GOT3 (cell line): ENCODE results near the gene STK35.
"Not testable (repeated sequence)": the region's sequence is repeated elsewhere in the genome, so short reads cannot be mapped to it uniquely, and the experiment has no call there.

Source experiments
- DNase-seq: peaks from one replicate; lab custom pipeline; 2025; ENCODE audit warnings: mixed read lengths; lab: John Stamatoyannopoulos, UW

The STK35 gene

DNA sequence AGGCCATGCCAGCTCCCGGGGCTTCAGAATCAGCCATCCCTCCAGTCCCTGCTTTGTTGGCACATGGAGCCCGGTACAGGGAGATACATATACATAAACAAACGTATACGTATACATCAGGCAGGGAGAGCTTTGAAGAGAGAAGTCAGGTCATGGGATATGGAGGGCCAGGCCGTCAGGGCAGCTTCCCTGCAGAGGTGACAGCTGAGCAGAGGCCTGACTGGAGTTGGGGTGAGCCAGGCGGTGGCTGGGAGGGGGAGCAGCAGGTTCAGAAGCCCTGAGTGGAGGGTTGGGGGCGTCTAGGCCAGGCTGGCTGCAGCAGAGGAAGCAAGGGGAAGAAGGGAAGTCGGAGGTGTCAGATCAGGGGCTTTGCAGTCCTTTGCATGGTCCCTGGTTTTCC is 61.7 kb downstream of the STK35 start:
- no peak for DNase-seq

DNA sequence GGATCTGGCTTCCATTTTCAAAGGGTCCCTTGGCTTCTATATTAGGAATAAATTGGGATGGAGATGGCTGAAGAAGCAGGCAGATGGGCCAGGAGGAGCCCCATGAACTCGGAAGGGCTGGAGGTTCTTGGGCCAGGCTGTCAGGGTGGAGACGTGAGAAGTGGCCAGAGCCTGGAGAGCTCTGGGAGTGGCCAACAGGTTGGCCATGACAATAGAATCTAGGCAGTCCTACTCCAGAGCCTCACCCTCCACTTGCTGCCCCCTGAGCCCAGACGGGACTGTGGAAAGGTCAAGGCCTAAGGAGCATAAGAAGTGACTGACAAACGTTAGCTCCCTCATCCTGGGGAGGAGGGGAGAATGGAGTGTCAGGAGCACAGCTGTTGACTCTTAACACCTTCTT is 62.1 kb downstream of the STK35 start:
- no peak for DNase-seq

DNA sequence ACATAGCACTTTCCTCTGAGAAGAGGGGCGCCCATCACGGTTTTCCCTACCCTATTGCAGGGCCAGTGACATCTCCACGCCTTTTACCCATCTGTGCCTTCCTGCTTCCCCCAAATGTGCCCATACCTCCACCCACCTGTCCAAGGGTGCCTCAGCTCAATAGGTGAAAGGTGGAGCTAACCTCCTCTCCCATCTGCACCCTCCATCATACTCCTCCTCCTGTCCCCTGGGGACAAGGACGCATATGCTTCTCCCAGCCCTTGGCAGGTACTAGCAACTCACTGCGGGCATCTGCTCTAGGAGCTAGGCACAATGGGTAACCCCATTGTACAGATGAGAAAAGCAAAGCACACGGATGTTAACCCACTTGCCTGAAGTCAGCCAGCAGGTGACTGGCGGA is 62.8 kb downstream of the STK35 start:
- DNase-seq: no peak

DNA sequence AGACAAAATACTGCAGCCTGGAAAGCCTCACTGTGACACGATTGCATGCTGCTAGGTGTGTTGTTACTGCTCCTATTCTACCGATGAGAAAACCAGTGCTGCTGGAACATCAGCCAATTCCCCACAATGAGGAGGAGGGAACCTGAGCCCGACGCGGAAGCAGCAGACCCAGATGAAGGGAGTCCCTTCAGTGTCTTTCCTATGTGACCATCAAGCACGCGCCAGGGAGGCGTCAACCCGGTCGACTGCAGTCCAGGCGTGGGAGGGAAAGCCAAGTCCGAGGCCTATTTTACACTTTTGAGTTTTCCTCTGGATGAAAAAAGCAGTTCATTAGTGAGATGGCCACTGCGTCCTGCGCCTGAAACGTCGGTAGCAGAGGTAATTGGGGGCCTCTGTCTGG is 63.3 kb downstream of the STK35 start:
- DNase-seq: no peak

DNA sequence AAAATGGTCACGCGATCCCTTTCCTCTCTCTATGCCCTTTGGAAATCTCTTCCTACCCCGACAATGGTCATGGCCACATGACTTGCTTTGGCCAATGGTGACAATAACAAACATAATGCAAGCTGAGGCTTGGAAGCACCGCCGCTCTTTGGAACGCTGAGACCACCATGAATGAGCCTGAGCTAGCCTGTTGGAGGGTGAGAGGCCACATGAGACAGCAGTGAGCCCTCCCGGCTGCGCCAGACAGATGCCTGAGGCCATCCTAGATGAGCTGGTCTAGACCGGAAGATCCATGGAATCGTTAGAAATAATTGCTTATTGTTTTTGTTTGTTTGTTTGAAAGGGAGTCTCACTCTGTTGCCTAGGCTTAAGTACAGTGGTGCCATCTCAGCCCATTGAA is 64.2 kb downstream of the STK35 start:
- DNase-seq: no peak

DNA sequence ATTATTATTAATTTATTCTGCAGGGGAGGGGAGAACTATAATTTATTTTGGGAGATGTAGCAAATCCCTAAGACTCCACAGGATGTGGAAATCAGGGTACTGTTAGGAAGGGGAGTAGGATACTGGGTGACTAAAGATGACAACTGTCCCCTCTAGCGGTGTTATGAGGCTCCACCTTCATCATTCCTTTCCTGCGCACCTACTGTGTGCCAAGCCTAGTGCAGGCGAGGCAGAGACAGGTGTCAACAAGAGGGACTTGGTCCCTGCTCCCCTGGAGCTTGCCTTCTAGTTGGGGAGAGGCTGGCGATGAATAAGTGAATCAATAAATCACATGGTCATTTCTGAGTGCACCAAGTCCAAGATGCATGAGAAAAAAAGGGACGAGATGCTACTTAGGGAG is 65.5 kb downstream of the STK35 start:
- DNase-seq: no peak

DNA sequence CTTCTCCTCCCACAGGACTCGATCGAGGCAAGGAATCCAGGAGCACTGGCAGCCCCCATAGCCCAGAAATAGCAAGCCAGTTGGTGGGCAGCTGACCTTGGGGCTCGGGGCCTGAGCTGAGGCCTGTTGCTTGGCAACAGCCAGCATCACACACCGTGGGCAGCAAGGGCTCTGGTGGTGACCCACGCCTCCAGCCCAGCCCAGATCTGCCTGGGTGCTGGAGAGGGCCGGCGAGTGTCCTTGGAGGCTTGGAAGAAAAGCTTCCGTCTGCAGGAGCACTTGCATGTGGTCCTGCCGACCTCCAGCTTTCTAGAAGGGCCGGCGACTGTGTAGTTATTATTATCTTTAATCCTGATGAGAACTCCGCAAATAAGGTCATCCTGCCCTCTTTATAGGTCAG is 67.3 kb downstream of the STK35 start:
- DNase-seq: no peak

DNA sequence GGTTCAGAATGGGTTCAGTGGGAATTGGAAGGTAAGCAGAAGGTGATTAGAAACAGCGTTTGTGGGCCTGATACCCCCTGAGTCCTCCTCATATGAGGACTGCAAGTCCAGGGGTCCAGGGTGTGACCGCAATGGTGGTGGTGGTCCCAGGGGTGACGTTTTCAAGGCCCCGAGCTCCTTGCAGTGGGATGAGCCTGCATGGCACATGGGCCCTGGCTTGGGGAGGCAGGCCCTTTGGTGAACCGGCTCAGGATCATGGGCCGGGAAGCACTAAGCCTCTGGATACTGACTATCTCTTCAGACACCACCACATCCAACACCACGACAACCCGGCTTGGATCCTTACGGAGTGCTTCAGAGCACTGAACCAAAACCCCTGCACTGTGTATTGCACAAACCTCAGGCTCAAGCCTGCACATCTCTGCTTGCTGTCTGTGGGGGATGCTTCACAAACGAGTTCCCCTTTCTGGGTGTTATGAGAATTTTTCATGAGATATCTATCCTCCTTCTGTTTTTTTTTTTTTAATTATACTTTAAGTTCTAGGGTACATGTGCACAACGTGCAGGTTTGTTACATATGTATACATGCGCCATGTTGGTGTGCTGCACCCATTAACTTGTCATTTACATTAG is 67.9 kb downstream of the STK35 start:
- DNase-seq: no peak

DNA sequence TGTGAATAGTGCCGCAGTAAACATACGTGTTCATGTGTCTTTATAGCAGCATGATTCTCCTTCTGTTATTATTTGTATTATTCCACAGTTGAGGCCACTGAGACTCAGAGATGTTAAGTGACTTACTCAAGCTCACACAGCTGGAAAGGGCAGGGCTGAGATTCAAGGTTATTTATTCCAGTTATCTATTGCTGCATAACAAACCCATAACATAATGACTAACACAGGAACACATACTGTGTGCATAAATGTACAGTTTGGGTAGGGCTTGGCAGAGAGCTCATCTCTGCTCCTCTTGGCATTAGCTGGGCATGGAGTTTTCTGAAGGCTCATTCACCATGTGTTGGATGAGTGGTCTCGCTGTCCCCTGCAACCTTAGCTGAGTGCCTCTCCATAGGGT is 68.8 kb downstream of the STK35 start:
- no peak for DNase-seq

DNA sequence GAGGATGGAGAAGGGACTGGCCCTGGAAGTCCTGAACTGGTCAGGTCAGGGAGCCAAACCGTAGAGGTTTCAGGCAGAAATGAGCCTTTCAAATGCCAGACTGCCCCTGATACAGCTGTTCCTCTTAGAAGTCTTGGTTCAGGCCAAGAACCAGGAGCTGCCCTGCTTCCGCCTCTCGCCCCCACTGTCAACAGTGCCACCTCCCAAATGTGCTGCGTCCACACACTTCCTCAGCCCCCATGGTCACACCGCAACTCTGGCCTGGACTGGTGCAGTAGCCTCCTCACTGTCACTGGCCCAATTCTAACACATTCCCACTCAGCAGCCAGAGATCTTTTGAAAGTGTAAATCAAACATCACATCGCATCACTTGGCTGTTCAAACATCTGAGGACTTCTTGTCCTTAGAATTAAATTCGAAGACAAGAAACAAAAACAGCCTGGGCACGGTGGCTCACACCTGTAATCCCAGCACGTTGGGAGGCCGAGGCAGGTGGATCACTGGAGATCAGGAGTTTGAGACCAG is 69.7 kb downstream of the STK35 start:
- DNase-seq: no peak

DNA sequence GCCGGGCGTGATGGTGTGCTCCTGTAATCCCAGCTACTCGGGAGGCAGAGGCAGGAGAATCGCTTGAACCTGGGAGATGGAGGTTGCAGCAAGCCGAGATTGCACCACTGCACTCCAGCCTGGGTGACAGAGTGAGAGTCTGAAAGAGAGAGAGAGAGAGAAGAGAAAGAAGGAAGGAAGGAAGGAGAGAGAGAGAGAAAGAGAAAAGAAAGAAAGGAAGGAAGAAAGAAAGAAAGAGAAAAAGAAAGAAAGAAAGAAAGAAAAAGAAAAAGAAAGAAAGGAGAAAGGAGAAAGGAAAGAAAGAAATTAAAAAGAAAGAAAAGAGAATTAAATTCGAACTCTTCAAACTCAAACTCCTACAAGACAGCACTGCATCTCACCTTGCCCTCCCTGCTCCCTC is 70.2 kb downstream of the STK35 start:
- DNase-seq: not testable (repeated sequence)

DNA sequence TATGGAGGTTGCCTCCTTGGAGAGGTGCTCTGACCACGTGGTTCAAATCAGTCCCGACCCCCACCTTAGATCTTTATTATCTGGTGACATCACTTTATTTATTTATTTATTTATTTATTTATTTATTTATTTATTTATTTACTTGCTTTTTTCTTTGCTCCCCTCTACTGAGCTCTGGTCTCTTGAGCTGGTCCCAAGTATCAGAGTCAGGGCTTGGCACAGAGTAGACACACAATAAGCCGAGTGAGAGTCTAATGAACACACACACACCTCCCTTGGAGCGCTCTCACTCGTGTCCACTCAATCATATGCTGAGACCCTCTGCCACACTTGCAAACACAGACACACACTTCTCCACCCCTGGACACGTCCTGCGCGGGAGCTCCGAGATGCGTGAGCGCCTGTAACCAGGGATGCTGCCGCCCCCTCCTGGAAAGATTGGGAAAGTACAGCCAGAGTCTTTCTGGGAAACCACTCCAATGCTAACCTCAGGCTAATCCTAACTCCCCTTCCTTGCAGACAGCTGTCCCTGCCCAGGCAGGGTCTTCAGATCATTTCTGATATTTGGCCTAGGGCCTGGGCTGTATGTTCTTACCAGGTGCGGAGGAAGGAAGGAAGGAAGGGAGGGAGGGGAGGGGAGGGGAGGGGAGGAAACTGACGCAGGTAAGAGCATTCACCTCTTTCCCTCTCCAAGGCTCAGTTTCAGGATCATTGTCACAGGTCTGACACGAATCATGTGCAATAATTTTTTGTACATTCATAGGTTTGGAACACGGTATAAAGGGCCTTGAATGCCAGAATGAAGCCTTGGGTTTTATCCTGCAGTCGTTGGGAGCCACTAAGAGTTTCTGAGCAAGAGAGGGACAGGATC is 70.9 kb downstream of the STK35 start:
- no peak for DNase-seq

DNA sequence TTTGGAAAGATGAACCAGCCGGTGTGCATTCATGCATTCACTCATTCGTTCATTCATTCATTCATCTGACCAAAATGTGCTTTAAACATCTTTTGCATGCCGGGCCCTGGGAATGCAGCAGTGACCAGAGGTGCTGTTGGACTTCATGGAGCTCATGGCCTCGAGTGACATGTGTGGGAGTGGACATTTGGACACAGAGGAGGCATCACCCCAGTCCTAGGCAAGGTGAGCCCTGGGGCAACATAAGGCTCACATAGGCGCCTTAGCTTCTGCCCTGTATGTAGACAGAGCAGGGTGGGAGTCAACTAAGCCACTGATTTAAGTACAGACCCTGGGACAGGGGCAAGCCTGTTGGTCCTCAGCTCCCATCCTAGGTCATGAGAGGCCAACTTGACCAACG is 71.6 kb downstream of the STK35 start:
- no peak for DNase-seq

DNA sequence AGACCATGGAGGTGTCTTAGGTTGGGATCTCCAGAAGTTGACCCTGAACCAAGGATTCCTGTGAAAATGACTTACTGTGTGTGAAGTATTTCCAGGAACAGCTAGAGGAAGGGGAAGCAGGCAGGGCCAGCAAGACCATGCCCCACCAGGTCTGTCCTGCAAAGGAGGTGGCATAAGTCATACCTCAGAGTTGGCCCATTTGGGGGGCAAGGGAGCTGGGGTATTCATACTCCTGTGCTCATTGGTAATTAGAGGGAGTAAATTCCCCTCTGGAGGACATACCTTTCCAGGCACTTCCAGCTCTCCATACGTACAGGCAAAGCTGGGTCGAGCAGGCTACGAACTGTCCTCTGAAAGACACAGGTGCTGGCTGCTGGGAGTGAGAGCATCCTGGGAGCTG is 72.4 kb downstream of the STK35 start:
- no peak for DNase-seq

DNA sequence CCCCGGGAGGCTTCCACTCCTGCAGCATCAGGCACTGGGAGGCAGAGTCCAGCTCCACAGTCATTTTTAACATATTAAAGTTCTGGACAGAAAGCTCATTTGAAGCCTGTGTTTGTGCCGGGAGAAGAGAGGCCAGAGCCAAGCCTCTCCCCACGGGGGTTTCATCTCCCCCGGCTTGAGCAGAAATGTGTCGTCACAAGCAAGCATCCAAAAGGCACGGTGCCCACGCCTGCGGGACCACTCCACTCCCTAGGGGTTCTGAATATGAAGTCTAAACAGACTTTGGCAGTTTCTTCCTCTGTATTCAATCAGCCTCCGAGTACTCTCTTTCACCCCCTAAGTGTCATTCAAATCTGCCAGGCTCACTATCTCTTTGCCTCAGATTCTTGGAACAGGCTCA is 75.3 kb downstream of the STK35 start:
- DNase-seq: no peak

DNA sequence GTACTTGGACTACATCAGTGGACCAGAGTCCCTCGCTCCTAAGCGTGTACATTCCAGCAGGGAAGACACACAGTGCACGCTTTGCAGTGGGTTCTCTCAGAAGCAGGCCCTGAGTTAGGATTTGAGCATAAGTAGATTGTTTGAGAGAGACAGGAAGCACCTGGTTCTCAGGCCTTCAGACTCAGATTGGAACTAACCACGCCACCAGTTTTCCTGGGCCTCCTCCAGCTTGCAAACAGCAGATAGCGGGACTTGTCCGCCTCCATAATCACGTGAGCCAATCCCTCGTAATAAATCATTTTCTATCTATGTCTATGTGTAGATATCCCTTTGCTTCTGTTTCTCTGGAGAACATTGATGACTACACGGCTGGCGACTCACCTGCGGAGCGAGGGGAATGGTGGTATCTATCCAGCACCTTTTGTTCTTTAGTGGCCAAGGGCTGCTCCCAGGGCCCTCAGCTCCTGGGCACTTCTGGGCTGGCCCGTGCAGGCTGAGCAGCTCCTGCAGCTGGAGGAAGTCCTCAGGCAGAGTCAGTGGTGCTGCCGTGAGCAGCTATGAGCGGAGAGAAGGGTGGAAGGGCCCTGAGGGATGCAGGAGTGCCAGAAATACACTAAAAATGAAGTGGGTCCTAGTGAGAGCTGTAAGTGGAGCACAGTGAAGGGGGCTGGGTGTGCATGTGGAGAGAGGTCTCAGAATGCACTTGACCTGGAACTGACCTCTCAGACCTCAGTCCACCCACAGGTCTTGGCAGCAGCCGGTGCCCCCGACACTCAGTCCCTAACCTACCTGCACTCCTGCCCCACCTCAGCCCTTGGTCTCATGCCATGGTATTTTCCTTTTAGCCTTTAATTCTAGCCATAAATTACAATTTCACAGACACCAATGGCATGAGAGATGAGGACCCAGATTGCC is 76.9 kb downstream of the STK35 start:
- DNase-seq: no peak

DNA sequence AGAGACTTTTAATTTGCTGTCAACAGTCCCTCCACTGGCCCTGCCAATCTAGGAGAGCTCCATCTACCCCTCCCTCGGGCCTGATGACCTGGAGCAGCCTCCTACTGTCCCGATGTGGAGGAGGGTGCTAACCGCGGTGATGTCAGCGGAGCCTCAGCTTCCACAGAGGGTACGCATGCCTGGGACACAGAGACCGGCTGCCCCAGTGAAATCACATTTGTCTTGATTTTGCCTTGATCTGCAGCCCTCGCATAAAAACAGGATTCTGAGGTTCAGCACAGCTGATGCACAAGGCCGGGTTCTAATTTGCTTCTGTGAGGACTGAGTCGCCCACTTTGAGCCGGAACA is 77.6 kb downstream of the STK35 start:
- DNase-seq: no peak

DNA sequence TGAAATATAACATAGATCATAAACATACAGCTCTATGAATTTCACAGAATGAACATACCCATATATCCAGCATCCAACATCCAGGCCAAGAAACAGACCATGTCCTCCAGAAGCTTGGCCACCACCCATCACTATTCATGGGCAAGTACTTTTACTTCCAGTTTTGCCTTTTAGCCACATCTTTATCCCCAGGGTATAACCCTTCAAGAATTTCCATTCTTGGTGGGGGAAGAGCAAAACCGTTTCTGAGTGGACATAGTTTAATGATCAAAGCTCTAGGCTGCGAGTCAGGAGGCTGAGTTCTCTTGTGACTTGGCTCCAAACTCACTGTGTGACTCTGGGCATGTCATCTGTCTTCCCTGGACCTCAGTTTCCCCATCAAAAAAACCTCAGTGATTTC is 78.3 kb downstream of the STK35 start:
- no peak for DNase-seq

DNA sequence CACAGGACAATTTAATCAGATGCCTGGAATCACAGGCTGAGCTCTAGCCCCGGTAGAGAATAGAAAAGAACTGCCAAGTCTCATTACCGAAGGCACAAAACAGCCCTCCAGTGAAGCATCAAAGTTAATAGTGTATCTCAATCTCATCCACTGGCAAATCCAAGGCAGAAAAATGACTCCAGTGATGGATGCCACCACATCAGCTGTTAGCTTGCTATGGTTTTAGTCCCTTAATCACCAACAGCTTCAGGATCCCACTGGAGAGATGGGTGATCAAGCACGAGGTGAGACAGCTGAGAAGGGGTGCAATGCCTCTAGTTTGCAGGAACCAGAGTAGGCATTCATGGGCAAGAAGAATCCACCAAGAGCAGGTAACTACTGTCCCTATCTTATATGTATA is 81.8 kb downstream of the STK35 start:
- no peak for DNase-seq

DNA sequence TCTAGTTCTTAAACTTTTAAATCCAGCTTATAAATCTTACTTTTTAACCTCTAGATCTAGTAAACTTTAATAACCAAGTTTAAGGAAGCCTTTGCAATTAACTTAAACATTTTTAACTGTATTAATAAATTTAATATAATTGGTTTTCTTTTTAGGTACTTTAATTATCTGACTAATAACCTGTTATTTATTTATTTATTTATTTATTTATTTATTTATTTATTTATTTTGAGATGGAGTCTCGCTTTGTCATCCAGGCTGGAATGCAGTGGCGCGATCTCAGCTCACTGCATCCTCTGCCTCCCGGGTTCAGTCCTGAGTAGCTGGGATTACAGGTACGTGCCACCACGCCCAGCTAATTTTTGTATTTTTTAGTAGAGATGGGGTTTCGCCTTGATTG is 83.3 kb downstream of the STK35 start:
- not testable (repeated sequence) for DNase-seq

DNA sequence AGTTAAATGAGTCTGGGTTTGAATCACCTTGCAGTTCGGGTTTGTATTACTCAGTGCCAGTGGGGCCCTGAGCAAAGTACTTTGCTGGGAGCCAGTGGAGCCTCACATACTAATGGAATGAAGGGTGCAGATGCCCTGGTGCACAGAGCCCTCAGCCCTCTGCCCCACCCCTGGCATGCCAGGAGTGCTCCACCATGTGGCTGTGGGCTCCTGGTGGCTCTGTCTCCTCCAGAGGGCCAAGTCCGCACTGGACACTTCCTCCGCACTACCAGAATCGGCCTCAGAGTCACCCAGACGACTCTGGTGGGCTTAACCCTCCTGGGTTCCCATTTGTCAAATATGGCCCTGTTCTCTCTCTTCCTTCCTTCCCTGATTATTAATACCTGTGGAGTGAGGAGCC is 94.0 kb downstream of the STK35 start:
- no peak for DNase-seq

DNA sequence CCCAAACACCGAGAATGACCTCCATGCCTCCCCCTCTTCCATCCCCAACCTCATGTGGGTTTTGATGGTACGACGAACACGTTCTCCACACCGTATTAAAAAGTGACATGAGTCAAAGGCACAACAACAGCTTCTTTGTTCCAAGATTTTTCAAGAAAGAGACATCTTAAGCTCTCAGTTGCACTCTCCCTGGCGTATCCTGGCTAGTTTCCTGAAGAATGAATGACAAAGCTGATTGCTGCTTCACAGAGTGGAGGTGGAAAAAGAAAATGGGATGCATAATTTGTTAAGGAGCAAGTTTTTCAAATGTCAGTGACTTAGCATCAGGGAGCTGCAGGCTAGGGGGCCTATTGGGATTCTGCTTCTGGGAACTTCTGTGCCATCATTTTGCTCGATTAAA is 95.5 kb downstream of the STK35 start:
- DNase-seq: no peak
